ENCODE data around the gene MADCAM1.

Gene MADCAM1

GRCh38 chr19:493391-494170 is 2.7 kb upstream of the MADCAM1 start:
- TF ChIP-seq EZH2phosphoT487 (IDR thresholded peaks at IDR 0.05; ENCODE audit: borderline replicate concordance) = no peak
- TF ChIP-seq, protein P1, sequence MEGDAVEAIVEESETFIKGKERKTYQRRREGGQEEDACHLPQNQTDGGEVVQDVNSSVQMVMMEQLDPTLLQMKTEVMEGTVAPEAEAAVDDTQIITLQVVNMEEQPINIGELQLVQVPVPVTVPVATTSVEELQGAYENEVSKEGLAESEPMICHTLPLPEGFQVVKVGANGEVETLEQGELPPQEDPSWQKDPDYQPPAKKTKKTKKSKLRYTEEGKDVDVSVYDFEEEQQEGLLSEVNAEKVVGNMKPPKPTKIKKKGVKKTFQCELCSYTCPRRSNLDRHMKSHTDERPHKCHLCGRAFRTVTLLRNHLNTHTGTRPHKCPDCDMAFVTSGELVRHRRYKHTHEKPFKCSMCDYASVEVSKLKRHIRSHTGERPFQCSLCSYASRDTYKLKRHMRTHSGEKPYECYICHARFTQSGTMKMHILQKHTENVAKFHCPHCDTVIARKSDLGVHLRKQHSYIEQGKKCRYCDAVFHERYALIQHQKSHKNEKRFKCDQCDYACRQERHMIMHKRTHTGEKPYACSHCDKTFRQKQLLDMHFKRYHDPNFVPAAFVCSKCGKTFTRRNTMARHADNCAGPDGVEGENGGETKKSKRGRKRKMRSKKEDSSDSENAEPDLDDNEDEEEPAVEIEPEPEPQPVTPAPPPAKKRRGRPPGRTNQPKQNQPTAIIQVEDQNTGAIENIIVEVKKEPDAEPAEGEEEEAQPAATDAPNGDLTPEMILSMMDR (conservative IDR thresholded peaks at IDR 0.05; ENCODE audit: low read length) = no peak
- Histone ChIP-seq H3K9me3 (ENCODE audit: insufficient read depth, low read depth, low read length) (no peaks in the 10 kb centered on the region), H3K79me2 (ENCODE audit: insufficient read depth, low read length) (peaks cover 8% of the 10 kb centered on the region; the same call in 1 of the 2 replicates), H3K9ac (ENCODE audit: low read depth, low read length, poor library complexity, severe bottlenecking) (no peak overlapping the region), H3K36me3 (ENCODE audit: insufficient read depth, low read length) (no peaks in the 10 kb centered on the region), H3K27me3 (ENCODE audit: insufficient read depth, low read length, poor library complexity, severe bottlenecking) (no peaks in the 10 kb centered on the region), H3K4me2 (ENCODE audit: low read depth, low read length, poor library complexity, severe bottlenecking) (no peak overlapping the region), H3K4me1 (ENCODE audit: insufficient read depth, low read length, poor library complexity, severe bottlenecking) (no peaks in the 10 kb centered on the region), H3K4me3 (ENCODE audit: low read length, poor library complexity, severe bottlenecking) (no peak overlapping the region), H2AFZ (ENCODE audit: low read length) (no peak overlapping the region), H3F3A (ENCODE audit: low read depth) (peaks cover 5% of the 10 kb centered on the region; the same call in 1 of the 2 replicates), H4K20me1 (ENCODE audit: insufficient read depth, low read length, poor library complexity, severe bottlenecking) (no peaks in the 10 kb centered on the region), H3K9me2 (replicated peaks; ENCODE audit: low read depth, low read length) (no peaks in the 10 kb centered on the region)

DNA sequence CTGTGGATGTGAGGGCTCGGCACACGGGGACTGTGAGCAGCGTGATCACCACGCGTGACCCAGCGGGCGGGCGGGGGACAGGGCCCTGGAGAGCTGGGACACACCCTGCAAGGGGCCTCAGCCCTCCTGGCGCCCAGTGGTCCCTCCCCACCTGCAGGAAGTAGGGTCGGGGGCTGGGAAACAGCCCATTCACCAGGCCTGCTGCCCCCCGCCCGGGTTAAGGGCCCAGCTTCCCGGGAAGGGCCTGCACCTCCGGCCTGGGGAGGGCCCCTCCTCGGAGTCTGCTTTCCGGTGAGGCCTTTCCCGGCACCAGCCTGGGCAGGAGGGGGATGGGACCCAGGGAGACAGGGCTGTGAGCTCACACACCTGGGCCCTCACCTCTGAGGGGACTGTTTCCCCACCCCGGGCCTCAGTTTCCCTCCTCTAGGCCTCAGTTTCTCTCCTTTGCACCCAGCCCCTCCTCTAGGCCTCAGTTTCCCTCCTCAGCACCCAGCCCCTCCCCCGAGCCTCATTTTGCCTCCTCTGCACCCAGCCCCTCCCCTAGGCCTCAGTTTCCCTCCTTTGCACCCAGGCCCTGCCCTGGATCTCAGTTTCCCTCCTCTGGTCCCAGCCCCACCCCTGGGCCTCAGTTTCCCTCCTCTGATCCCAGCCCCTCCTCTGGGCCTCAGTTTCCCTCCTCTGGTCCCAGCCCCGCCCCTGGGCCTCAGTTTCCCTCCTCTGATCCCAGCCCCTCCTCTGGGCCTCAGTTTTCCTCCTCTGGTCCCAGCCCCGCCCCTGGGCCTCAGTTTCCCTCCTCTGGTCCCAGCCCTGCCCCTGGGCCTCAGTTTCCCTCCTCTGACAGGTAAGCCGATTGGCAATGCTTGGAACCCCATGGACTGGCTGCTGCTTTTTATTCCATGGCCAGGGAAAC is 1.9 kb upstream of the MADCAM1 start:
- Histone ChIP-seq H3K4me3 (ENCODE audit: low read length, poor library complexity, severe bottlenecking) (no peak overlapping the region), H3K79me2 (ENCODE audit: insufficient read depth, low read length) (peaks cover 6% of the 10 kb centered on the region; the same call in 1 of the 2 replicates), H4K20me1 (ENCODE audit: insufficient read depth, low read length, poor library complexity, severe bottlenecking) (no peaks in the 10 kb centered on the region), H3K9me2 (replicated peaks; ENCODE audit: low read depth, low read length) (no peaks in the 10 kb centered on the region), H2AFZ (ENCODE audit: low read length) (no peak overlapping the region), H3F3A (ENCODE audit: low read depth) (peaks cover 5% of the 10 kb centered on the region; the same call in 1 of the 2 replicates), H3K27me3 (ENCODE audit: insufficient read depth, low read length, poor library complexity, severe bottlenecking) (no peaks in the 10 kb centered on the region), H3K4me1 (ENCODE audit: insufficient read depth, low read length, poor library complexity, severe bottlenecking) (no peaks in the 10 kb centered on the region), H3K36me3 (ENCODE audit: insufficient read depth, low read length) (no peaks in the 10 kb centered on the region), H3K4me2 (ENCODE audit: low read depth, low read length, poor library complexity, severe bottlenecking) (no peak overlapping the region), H3K9me3 (ENCODE audit: insufficient read depth, low read depth, low read length) (no peaks in the 10 kb centered on the region), H3K9ac (ENCODE audit: low read depth, low read length, poor library complexity, severe bottlenecking) (no peak overlapping the region)
- TF ChIP-seq EZH2phosphoT487 (IDR thresholded peaks at IDR 0.05; ENCODE audit: borderline replicate concordance) = no peak
- TF ChIP-seq, protein P1 (conservative IDR thresholded peaks at IDR 0.05; ENCODE audit: low read length) = no peak

GRCh38 chr19:495081-495401 is 1.2 kb upstream of the MADCAM1 start:
- TF ChIP-seq EZH2phosphoT487 (IDR thresholded peaks at IDR 0.05; ENCODE audit: borderline replicate concordance) = no peak
- TF ChIP-seq, protein P1 (conservative IDR thresholded peaks at IDR 0.05; ENCODE audit: low read length) = no peak
- Histone ChIP-seq H3K4me1 (ENCODE audit: insufficient read depth, low read length, poor library complexity, severe bottlenecking) (no peaks in the 10 kb centered on the region), H3K9me3 (ENCODE audit: insufficient read depth, low read depth, low read length) (no peaks in the 10 kb centered on the region), H4K20me1 (ENCODE audit: insufficient read depth, low read length, poor library complexity, severe bottlenecking) (no peaks in the 10 kb centered on the region), H3K9me2 (replicated peaks; ENCODE audit: low read depth, low read length) (no peaks in the 10 kb centered on the region), H3K4me3 (ENCODE audit: low read length, poor library complexity, severe bottlenecking) (no peak overlapping the region), H3K4me2 (ENCODE audit: low read depth, low read length, poor library complexity, severe bottlenecking) (no peak overlapping the region), H3K9ac (ENCODE audit: low read depth, low read length, poor library complexity, severe bottlenecking) (no peak overlapping the region), H3K36me3 (ENCODE audit: insufficient read depth, low read length) (no peaks in the 10 kb centered on the region), H3F3A (ENCODE audit: low read depth) (peaks cover 5% of the 10 kb centered on the region; the same call in 1 of the 2 replicates), H2AFZ (ENCODE audit: low read length) (no peak overlapping the region), H3K79me2 (ENCODE audit: insufficient read depth, low read length) (no peaks in the 10 kb centered on the region), H3K27me3 (ENCODE audit: insufficient read depth, low read length, poor library complexity, severe bottlenecking) (no peaks in the 10 kb centered on the region)
